CD4-positive, alpha-beta memory T cell (primary cell): ENCODE measurements around the gene DEFB131B. TPM values are rescaled to one million over a fixed set of nuclear protein-coding genes. Genes with fewer than 3 reads are reported as not detected.
A peak's percentile ranks its signal among the peaks of the same experiment; 100 is the strongest.
"Not testable (repeated sequence)": the region's sequence is repeated elsewhere in the genome, so short reads cannot be mapped to it uniquely, and the experiment has no call there.

ENCODE experiments used
- CTCF ChIA-PET: fragments of 350-600 bp; sonication (Branson Sonifier 250); formaldehyde crosslinking; loops from one replicate; lab custom pipeline; 2021; ENCODE audit warnings: inconsistent platforms; ENCODE audit not compliant: partially characterized antibody; lab: Charles Lee
- POLR2A ChIA-PET: fragments of 350-600 bp; sonication (Branson Sonifier 250); formaldehyde crosslinking; loops from one replicate; lab custom pipeline; 2021; ENCODE audit not compliant: partially characterized antibody; lab: Charles Lee
- DNase-seq, 5 donors: peaks; one replicate each; pipeline versions ENCODE4 v3.0.0 to v3.0.0-alpha.2; 2020 to 2022; ENCODE audit warnings: mixed read lengths in 1 of 5
- H3K27ac ChIP-seq: one replicate; pipeline ENCODE4 v1.7.0; 2013; ENCODE audit warnings: low read depth, low read length
- H3K27me3 ChIP-seq: 2 replicates; pipeline ENCODE4 v1.7.0; 2013; ENCODE audit warnings: mild to moderate bottlenecking, low read length, moderate library complexity; ENCODE audit not compliant: insufficient read depth
- H3K36me3 ChIP-seq: 2 replicates; pipeline ENCODE4 v1.7.0; 2013; ENCODE audit warnings: mild to moderate bottlenecking, low read length, moderate library complexity; ENCODE audit not compliant: insufficient read depth
- H3K4me1 ChIP-seq: 2 replicates; pipeline ENCODE4 v1.7.0; 2013; ENCODE audit warnings: mild to moderate bottlenecking, low read length, moderate library complexity; ENCODE audit not compliant: insufficient read depth
- H3K4me3 ChIP-seq, 2 donors: one replicate each; pipeline ENCODE4 v1.7.0; 2013; ENCODE audit warnings: low read length in 2 of 2, mild to moderate bottlenecking in 1 of 2
- H3K9me3 ChIP-seq, 2 donors: one replicate each; pipeline ENCODE4 v1.7.0; 2013; ENCODE audit warnings: low read length in 2 of 2, control low read depth in 1 of 2; ENCODE audit not compliant: control insufficient read depth in 1 of 2
- H3K27ac Mint-ChIP-seq, 7 donors: one replicate each; pipeline ENCODE4 v1.8.0; 2020 to 2021; ENCODE audit warnings: mixed read lengths in 7 of 7, mild to moderate bottlenecking in 6 of 7, inconsistent platforms in 3 of 7, moderate library complexity in 3 of 7
- H3K27me3 Mint-ChIP-seq, 2 donors: one replicate each; pipeline ENCODE4 v1.8.0; 2020 to 2021; ENCODE audit warnings: mixed read lengths in 2 of 2
- H3K36me3 Mint-ChIP-seq, 2 donors: one replicate each; pipeline ENCODE4 v1.8.0; 2020 to 2021; ENCODE audit warnings: mixed read lengths in 2 of 2, inconsistent platforms in 1 of 2, mild to moderate bottlenecking in 1 of 2
- H3K4me1 Mint-ChIP-seq, 4 donors: one replicate each; pipeline ENCODE4 v1.8.0; 2020 to 2021; ENCODE audit warnings: mixed read lengths in 4 of 4, mild to moderate bottlenecking in 1 of 4
- H3K4me3 Mint-ChIP-seq, 8 donors: one replicate each; pipeline ENCODE4 v1.8.0; 2020 to 2021; ENCODE audit warnings: mixed read lengths in 8 of 8, mild to moderate bottlenecking in 7 of 8, moderate library complexity in 6 of 8, inconsistent platforms in 3 of 8
- H3K9me3 Mint-ChIP-seq, 8 donors: one replicate each; pipeline ENCODE4 v1.8.0; 2020 to 2021; ENCODE audit warnings: mixed read lengths in 8 of 8, mild to moderate bottlenecking in 5 of 8, inconsistent platforms in 3 of 8, moderate library complexity in 1 of 8
- intact Hi-C: fragments of 100-400 bp; cut with micrococcal nuclease; formaldehyde crosslinking; loops from one replicate; pipeline ENCODE4 v1.15.1; 2023
- polyA plus RNA-seq, 2 donors: library from polyadenylated mRNA; unstranded; fragments of 300-500 nt; fragmentation: Illumina TruSeq; gene quantifications; one replicate each; pipeline ENCODE4 v1.2.3, GENCODE V29; 2021
- total RNA-seq, 2 experiments: library from RNA; stranded (reverse); gene quantifications; one replicate each; pipeline ENCODE4 v1.2.3, GENCODE V29; 2021

DEFB131B gene
- total and polyA plus RNA-seq, 4 experiments from 2014 or later: not detected

GRCh38 chr11:71911986-71912340 lies 33.7 kb downstream of the DEFB131B start:
- not testable (repeated sequence) for H3K27ac ChIP-seq
- peaks cover 54 to 67% of the 10 kb centered on the region in 2 donors for H3K36me3 Mint-ChIP-seq

GRCh38 chr11:71913756-71914526 lies 35.7 kb downstream of the DEFB131B start:
- no peaks in the 10 kb centered on the region for H3K27me3 Mint-ChIP-seq
- H3K27ac ChIP-seq: no peak overlapping the region
- ChIA-PET CTCF (interaction anchor here (1.0 kb wide), 1 partner anchor 230 kb away, joined by 3 read pairs; no protein-coding TSS in a partner anchor), POLR2A (no interaction called here)
- H3K9me3 Mint-ChIP-seq: no peaks in the 10 kb centered on the region
- no peak overlapping the region for H3K4me3 ChIP-seq
- H3K4me1 Mint-ChIP-seq: peaks cover 0 to 2% (median 0%) of the 10 kb centered on the region in 4 donors
- intact Hi-C loops: no loop called here
- no peak overlapping the region for H3K4me3 Mint-ChIP-seq
- no peak for DNase-seq
- no peak overlapping the region for H3K27ac Mint-ChIP-seq
- H3K36me3 Mint-ChIP-seq: peaks cover 60 to 70% of the 10 kb centered on the region in 2 donors
- no peaks in the 10 kb centered on the region for H3K4me1 ChIP-seq
- H3K36me3 ChIP-seq: peaks cover 23% of the 10 kb centered on the region
- H3K9me3 ChIP-seq: no peaks in the 10 kb centered on the region
- no peaks in the 10 kb centered on the region for H3K27me3 ChIP-seq

More at GRCh38 chr11:71911986-71912340, 33.7 kb downstream of the DEFB131B start:
- POLR2A ChIA-PET, CTCF ChIA-PET, H3K4me3 ChIP-seq, H3K27me3 Mint-ChIP-seq, intact Hi-C loops, DNase-seq, H3K4me1 ChIP-seq, H3K27me3 ChIP-seq, H3K9me3 ChIP-seq, H3K9me3 Mint-ChIP-seq, H3K4me3 Mint-ChIP-seq, H3K4me1 Mint-ChIP-seq: not testable (repeated sequence)
- H3K27ac Mint-ChIP-seq: peak overlapping the region in 1 of 7 donors; percentile 45
- peaks cover 23% of the 10 kb centered on the region for H3K36me3 ChIP-seq

GRCh38 chr11:71914617-71915189 lies 36.5 kb downstream of the DEFB131B start:
- Histone ChIP-seq H3K4me3 (no peak overlapping the region), H3K36me3 (peaks cover 23% of the 10 kb centered on the region), H3K4me1 (no peaks in the 10 kb centered on the region), H3K9me3 (no peaks in the 10 kb centered on the region), H3K27ac (no peak overlapping the region), H3K27me3 (no peaks in the 10 kb centered on the region)
- no peaks in the 10 kb centered on the region for H3K9me3 Mint-ChIP-seq
- no peak overlapping the region for H3K27ac Mint-ChIP-seq
- H3K4me1 Mint-ChIP-seq: peaks cover 0 to 2% (median 0%) of the 10 kb centered on the region in 4 donors
- H3K4me3 Mint-ChIP-seq: no peak overlapping the region
- intact Hi-C loops: no loop called here
- ChIA-PET POLR2A (no interaction called here), CTCF (no interaction called here)
- no peak for DNase-seq
- H3K36me3 Mint-ChIP-seq: peaks cover 61 to 72% of the 10 kb centered on the region in 2 donors
- H3K27me3 Mint-ChIP-seq: no peaks in the 10 kb centered on the region

GRCh38 chr11:71917646-71918140 lies 39.4 kb downstream of the DEFB131B start:
- Mint-ChIP-seq H3K36me3 (peaks cover 45 to 55% of the 10 kb centered on the region in 2 donors), H3K4me1 (peaks cover 0 to 2% (median 0%) of the 10 kb centered on the region in 4 donors), H3K9me3 (no peaks in the 10 kb centered on the region), H3K27me3 (no peaks in the 10 kb centered on the region), H3K27ac (no peak overlapping the region), H3K4me3 (no peak overlapping the region)
- Histone ChIP-seq H3K4me1 (no peaks in the 10 kb centered on the region), H3K27ac (no peak overlapping the region), H3K4me3 (no peak overlapping the region), H3K27me3 (no peaks in the 10 kb centered on the region), H3K9me3 (no peaks in the 10 kb centered on the region), H3K36me3 (peaks cover 23% of the 10 kb centered on the region)
- CTCF ChIA-PET: no interaction called here
- POLR2A ChIA-PET: no interaction called here
- DNase-seq: no peak
- intact Hi-C loops: no loop called here

GRCh38 chr11:71927820-71928736 lies 49.8 kb downstream of the DEFB131B start, which contains the start of gene XNDC1N:
Gene XNDC1N, minus strand, starts transcription at chr11:71928594. Its CDS starts 5,241 bp downstream, at chr11:71923353.
- peaks cover 0 to 16% of the 10 kb centered on the region in 2 donors for H3K36me3 Mint-ChIP-seq
- Histone ChIP-seq H3K36me3 (no peaks in the 10 kb centered on the region), H3K27ac (peak within 1 kb of the TSS; percentile 84), H3K4me3 (peak within 1 kb of the TSS; percentile 92 to 96), H3K4me1 (peaks cover 41% of the 10 kb centered on the region), H3K9me3 (no peaks in the 10 kb centered on the region), H3K27me3 (no peaks in the 10 kb centered on the region)
- H3K4me3 Mint-ChIP-seq: peak within 1 kb of the TSS; percentile 95 to 100 (median 98)
- H3K27ac Mint-ChIP-seq: peak within 1 kb of the TSS; percentile 92 to 100 (median 99)
- H3K27me3 Mint-ChIP-seq: no peaks in the 10 kb centered on the region
- POLR2A ChIA-PET: interaction anchor here (0.7 to 2.9 kb wide), 16 partner anchors 8 to 475 kb away, joined by 3 to 33 read pairs (median 6); partner anchors contain the start of genes ANAPC15, INPPL1, LAMTOR1 and NADSYN1
- DNase-seq: peak; percentile 1 to 93 (median 66)
- intact Hi-C loops: loop anchor here (1.0 to 5.0 kb wide), 7 partner anchors 115 to 504 kb away; partner anchors contain the start of genes ANAPC15, CLPB, LAMTOR1 and LRRC51
- CTCF ChIA-PET: interaction anchor here (0.6 to 2.1 kb wide), 8 partner anchors 17 to 503 kb away, joined by 3 to 7 read pairs (median 4); no protein-coding TSS in a partner anchor
- H3K4me1 Mint-ChIP-seq: peaks cover 35 to 55% (median 46%) of the 10 kb centered on the region in 4 donors
- no peaks in the 10 kb centered on the region for H3K9me3 Mint-ChIP-seq

- DNase-seq: peak; percentile 96 to 99 (median 96)
- no peaks in the 10 kb centered on the region for H3K27me3 ChIP-seq
- ChIA-PET POLR2A (interaction anchor here (0.9 to 2.9 kb wide), 14 partner anchors 9 to 476 kb away, joined by 3 to 33 read pairs (median 6); partner anchors contain the start of genes ANAPC15, IL18BP, INPPL1 and LAMTOR1), CTCF (interaction anchor here (0.6 to 2.1 kb wide), 5 partner anchors 16 to 502 kb away, joined by 3 to 7 read pairs (median 4); no protein-coding TSS in a partner anchor)
- H3K4me1 ChIP-seq: peaks cover 41% of the 10 kb centered on the region
- peak within 1 kb of the TSS; percentile 84 for H3K27ac ChIP-seq
- Mint-ChIP-seq H3K27me3 (no peaks in the 10 kb centered on the region), H3K9me3 (no peaks in the 10 kb centered on the region), H3K27ac (peak within 1 kb of the TSS; percentile 92 to 100 (median 99)), H3K36me3 (peaks cover 0 to 16% of the 10 kb centered on the region in 2 donors), H3K4me3 (peak within 1 kb of the TSS; percentile 95 to 100 (median 98)), H3K4me1 (peaks cover 40 to 59% (median 50%) of the 10 kb centered on the region in 4 donors)
- no peaks in the 10 kb centered on the region for H3K36me3 ChIP-seq
- intact Hi-C loops: loop anchor here (1.0 to 5.0 kb wide), 7 partner anchors 116 to 503 kb away; partner anchors contain the start of genes ANAPC15, CLPB, LAMTOR1 and LRRC51
- H3K9me3 ChIP-seq: no peaks in the 10 kb centered on the region
- peak within 1 kb of the TSS; percentile 92 to 96 for H3K4me3 ChIP-seq
Observed at GRCh38 chr11:71928737-71929443, 50.6 kb downstream of the DEFB131B start, which contains the start of gene RNF121. Gene RNF121, plus strand, starts transcription at chr11:71929046. Its CDS starts 16 bp downstream, at chr11:71929062.
